Thoracic aorta (tissue), 2 donors: Measurements from ENCODE around the gene ELF1. TPM values are rescaled to one million over a fixed set of nuclear protein-coding genes. Genes with fewer than 3 reads are reported as not detected.
"Not testable (repeated sequence)": the region's sequence is repeated elsewhere in the genome, so short reads cannot be mapped to it uniquely, and the experiment has no call there.

ENCODE experiments used
- ATAC-seq: fragments of 150-250 bp; one replicate; pipeline ENCODE4 v1.8.0; 2017; ENCODE audit warnings: low read depth; ENCODE audit not compliant: insufficient number of reproducible peaks, low FRiP score
- DNase-seq: peaks from one replicate; pipeline ENCODE4 v3.0.0-alpha.2; 2020; ENCODE audit warnings: low spot score
- H3K27ac ChIP-seq, 2 donors: fragments of 200-600 bp; sonication (generic); 1 replicate in 1 of 2; 2 replicates in 1 of 2; pipeline ENCODE4 v1.5.1; 2016; ENCODE audit warnings: mild to moderate bottlenecking in 2 of 2, moderate library complexity in 2 of 2
- H3K27me3 ChIP-seq: fragments of 200-600 bp; sonication (generic); replicated peaks from 2 replicates; pipeline ENCODE4 v1.6.0; 2016; ENCODE audit warnings: mild to moderate bottlenecking; ENCODE audit not compliant: insufficient read depth
- H3K36me3 ChIP-seq: fragments of 200-600 bp; sonication (generic); one replicate; pipeline ENCODE4 v1.5.1; 2016
- H3K4me1 ChIP-seq, 2 donors: fragments of 200-600 bp; sonication (generic); 1 replicate in 1 of 2; 2 replicates in 1 of 2; pipeline versions ENCODE4 v1.5.1 to v1.6.0; 2016; ENCODE audit warnings: low read depth in 2 of 2, mild to moderate bottlenecking in 1 of 2; ENCODE audit not compliant: control insufficient read depth in 1 of 2
- H3K4me3 ChIP-seq: fragments of 200-600 bp; sonication (generic); 2 replicates; pipeline ENCODE4 v1.5.1; 2016; ENCODE audit warnings: mild to moderate bottlenecking
- H3K9me3 ChIP-seq: fragments of 200-600 bp; sonication (generic); 2 replicates; pipeline ENCODE4 v1.5.1; 2016
- CTCF ChIP-seq: fragments of 200-600 bp; sonication (generic); IDR thresholded peaks from one replicate; pipeline ENCODE4 v1.5.1; 2019; ENCODE audit warnings: antibody characterized with exemption
- total RNA-seq, 2 donors: library from RNA; depleted of rRNA; stranded (reverse); fragments of >200 nt; gene quantifications; one replicate each; pipeline versions ENCODE4 v1.1.0 to v1.2.3, GENCODE V29; 2016

The ELF1 gene
- total RNA-seq, 2 donors from 2014 or later = 54.7 to 99.9 TPM

DNA sequence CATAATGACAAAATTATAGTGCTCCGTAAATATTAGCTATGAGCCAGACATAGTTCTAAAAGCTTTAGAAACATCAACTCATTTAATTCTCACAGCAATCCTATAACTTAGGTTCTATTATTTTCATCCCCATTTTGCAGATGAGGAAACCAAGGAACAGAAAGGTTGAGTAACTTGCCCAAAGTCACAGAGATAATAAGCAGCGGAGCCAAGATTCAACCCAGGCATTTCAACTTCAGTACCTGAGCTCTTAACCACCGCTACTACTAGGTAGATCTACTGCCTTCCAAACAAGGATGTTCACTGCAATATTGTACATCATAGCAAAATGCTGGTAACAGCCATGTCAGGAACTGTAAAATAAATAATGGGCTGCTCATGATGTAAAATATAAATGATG, 39.9 kb downstream of the ELF1 start:
- peak overlapping the region; percentile 57 for H3K4me3 ChIP-seq
- DNase-seq = no peak
- peaks cover 39 to 71% of the 10 kb centered on the region in 2 donors for H3K4me1 ChIP-seq
- no peaks in the 10 kb centered on the region for H3K36me3 ChIP-seq
- no peak overlapping the region for H3K27ac ChIP-seq
- no peaks in the 10 kb centered on the region for H3K9me3 ChIP-seq
- no peaks in the 10 kb centered on the region for H3K27me3 ChIP-seq
- TF ChIP-seq CTCF = no peak
- no peak for ATAC-seq

- not testable (repeated sequence) for H3K4me3 ChIP-seq, ATAC-seq, H3K27ac ChIP-seq, H3K36me3 ChIP-seq, H3K9me3 ChIP-seq, DNase-seq, H3K27me3 ChIP-seq
- peaks cover 37 to 71% of the 10 kb centered on the region in 2 donors for H3K4me1 ChIP-seq
Measured at GRCh38 chr13:40978109-40978508, 41.0 kb downstream of the ELF1 start.

DNA sequence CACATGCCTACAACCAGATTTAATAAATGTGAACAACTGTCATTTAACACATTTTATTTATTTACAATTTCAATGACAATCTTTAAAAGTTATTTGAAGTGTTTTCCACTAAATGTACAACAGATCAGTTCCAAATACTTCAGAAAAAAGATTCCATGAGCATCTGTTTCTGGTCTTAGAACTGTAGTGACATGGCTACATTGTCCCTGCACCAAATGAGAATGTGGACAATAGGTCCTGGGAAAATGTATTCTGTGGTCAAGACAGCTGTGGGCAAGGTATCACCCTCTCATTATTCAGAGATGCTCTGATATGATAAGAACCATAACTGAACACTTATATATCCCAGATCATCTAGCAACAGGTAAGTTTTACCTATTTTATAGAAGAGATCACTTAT, 43.7 kb downstream of the ELF1 start:
- no peak for TF ChIP-seq CTCF
- Histone ChIP-seq H3K27ac (no peak overlapping the region), H3K4me3 (no peak overlapping the region), H3K36me3 (no peaks in the 10 kb centered on the region), H3K9me3 (no peaks in the 10 kb centered on the region), H3K27me3 (no peaks in the 10 kb centered on the region), H3K4me1 (peaks cover 55 to 79% of the 10 kb centered on the region in 2 donors)
- ATAC-seq = no peak
- DNase-seq = no peak

DNA sequence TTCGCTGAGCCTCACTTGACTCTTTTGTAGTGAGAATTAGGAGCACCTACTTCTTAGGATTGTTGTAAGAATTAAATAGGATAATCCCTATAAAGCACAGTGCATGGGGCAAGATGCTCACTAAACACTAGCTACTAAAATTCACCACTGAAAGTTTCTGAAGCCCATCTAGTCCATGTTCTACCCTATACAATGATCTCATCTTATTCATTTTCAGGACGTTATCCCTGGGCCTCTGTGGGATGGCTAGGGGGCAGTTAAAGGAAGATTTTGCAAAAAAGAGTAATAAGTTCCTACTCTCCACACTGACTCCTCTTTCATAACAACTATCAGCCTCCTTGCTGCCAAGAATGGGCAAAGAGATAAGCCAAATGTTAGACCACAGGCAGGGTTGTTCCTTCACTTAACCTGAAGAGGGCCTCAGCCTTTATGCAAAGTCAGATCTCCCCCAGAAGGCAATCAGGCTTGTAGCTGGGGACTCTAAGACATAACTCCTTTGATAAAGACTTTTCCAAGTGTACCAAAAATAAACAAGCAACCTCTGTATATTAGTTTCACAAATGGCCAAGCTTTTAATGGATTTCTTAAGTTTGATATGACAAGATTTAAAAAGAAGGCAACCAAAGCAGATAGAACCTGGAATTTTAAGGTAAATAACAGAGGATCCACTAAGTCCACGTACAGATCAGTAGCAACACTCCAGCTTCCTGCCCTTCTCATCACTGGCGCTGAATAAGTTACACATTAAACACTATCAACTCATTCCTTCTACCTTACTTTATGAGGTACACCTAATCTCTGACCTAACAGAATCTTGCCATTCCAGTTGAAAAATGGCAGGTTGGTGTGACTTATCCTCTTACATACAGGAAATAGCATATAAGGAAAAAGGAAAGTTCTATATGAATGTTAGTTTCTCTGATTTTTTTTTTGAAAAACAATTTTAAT, 44.4 kb downstream of the ELF1 start:
- H3K4me3 ChIP-seq = no peak overlapping the region
- DNase-seq = no peak
- TF ChIP-seq CTCF = peak; percentile 11
- no peaks in the 10 kb centered on the region for H3K36me3 ChIP-seq
- peaks cover 53 to 78% of the 10 kb centered on the region in 2 donors for H3K4me1 ChIP-seq
- no peak overlapping the region for H3K27ac ChIP-seq
- no peak for ATAC-seq
- no peaks in the 10 kb centered on the region for H3K9me3 ChIP-seq
- H3K27me3 ChIP-seq = no peaks in the 10 kb centered on the region

DNA sequence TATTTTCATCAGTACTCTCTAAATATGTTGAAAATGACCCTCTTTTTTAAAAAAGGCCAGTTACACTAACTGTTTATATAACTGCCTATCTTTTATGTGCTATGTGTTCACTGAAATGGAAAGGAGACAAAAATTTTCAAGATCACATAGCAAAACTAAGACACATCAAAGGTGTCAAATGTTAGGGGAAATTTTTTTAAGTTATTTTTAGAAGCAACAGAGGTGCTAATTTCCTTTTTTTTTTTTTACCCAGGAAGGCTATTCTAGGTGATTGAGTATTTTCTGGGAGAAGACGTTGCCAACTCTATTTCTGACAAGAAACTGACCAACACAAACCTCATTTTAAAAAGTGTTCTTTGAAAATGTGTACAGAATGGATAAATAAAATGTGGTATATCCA, 45.7 kb downstream of the ELF1 start:
- H3K27me3 ChIP-seq = no peaks in the 10 kb centered on the region
- no peak for TF ChIP-seq CTCF
- no peak overlapping the region for H3K4me3 ChIP-seq
- peaks cover 62 to 91% of the 10 kb centered on the region in 2 donors for H3K4me1 ChIP-seq
- ATAC-seq = no peak
- no peaks in the 10 kb centered on the region for H3K9me3 ChIP-seq
- no peaks in the 10 kb centered on the region for H3K36me3 ChIP-seq
- no peak overlapping the region for H3K27ac ChIP-seq
- DNase-seq = no peak
